H1 (cell line): ENCODE measurements around the gene RELA.

Experiments used
- ASH2L ChIP-seq: fragments of 200-600, 300-600 bp; sonication (generic); IDR thresholded peaks from one replicate; pipeline ENCODE4 v1.7.1; 2017; ENCODE audit warnings: low read length
- CTCF ChIP-seq, 3 experiments: IDR thresholded peaks; 1 replicate in 2 of 3; 2 replicates in 1 of 3; pipeline versions ENCODE4 v1.5.1 to v1.6.1; 2011; ENCODE audit warnings: low read length in 3 of 3, mild to moderate bottlenecking in 3 of 3, inconsistent platforms in 2 of 3, low read depth in 1 of 3, moderate library complexity in 1 of 3; ENCODE audit not compliant: insufficient read depth in 1 of 3; ENCODE audit errors: control extremely low read depth in 1 of 3
- EP300 ChIP-seq, 2 experiments: IDR thresholded peaks; 1 replicate in 1 of 2; 2 replicates in 1 of 2; pipeline ENCODE4 v1.6.1; 2011 to 2012; ENCODE audit warnings: low read depth in 2 of 2, low read length in 2 of 2, mild to moderate bottlenecking in 2 of 2, borderline replicate concordance in 1 of 2, inconsistent platforms in 1 of 2, moderate library complexity in 1 of 2
- GABPA ChIP-seq: IDR thresholded peaks from 2 replicates; pipeline ENCODE4 v1.6.1; 2011; ENCODE audit warnings: mild to moderate bottlenecking, low read length, moderate library complexity, borderline replicate concordance; ENCODE audit not compliant: insufficient read depth
- GTF2F1 ChIP-seq: IDR thresholded peaks from 2 replicates; pipeline ENCODE4 v1.6.1; 2012; ENCODE audit warnings: low read depth, low read length, improper control_type of control experiment, borderline replicate concordance
- JUND ChIP-seq: IDR thresholded peaks from 2 replicates; pipeline ENCODE4 v1.6.1; 2011; ENCODE audit warnings: mild to moderate bottlenecking, improper control_type of control experiment, low read length
- POLR2A ChIP-seq, 2 experiments: IDR thresholded peaks; 1 replicate in 1 of 2; 2 replicates in 1 of 2; pipeline ENCODE4 v1.6.1; 2011; ENCODE audit warnings: low read depth in 2 of 2, low read length in 2 of 2, mild to moderate bottlenecking in 2 of 2; ENCODE audit errors: control extremely low read depth in 1 of 2
- USF2 ChIP-seq: IDR thresholded peaks from 2 replicates; pipeline ENCODE4 v1.6.1; 2011; ENCODE audit warnings: low read length, improper control_type of control experiment
- YY1 ChIP-seq: IDR thresholded peaks from 2 replicates; pipeline ENCODE4 v1.6.1; 2011; ENCODE audit warnings: low read depth, mild to moderate bottlenecking, low read length

GRCh38 chr11:65634440-65634839 lies 28.3 kb downstream of the RELA start:
- TF ChIP-seq USF2, result no peak
- TF ChIP-seq YY1, result no peak
- TF ChIP-seq GTF2F1, result no peak
- no peak for TF ChIP-seq CTCF (IDR thresholded peaks at IDR 0.05; ENCODE audit: control extremely low read depth in 1 of 3, insufficient read depth in 1 of 3, low read depth in 1 of 3, low read length in 3 of 3)
- TF ChIP-seq JUND, result no peak
- TF ChIP-seq ASH2L, result no peak
- no peak for TF ChIP-seq EP300 (IDR thresholded peaks at IDR 0.05; ENCODE audit: borderline replicate concordance in 1 of 2, low read depth in 2 of 2, low read length in 2 of 2)
- TF ChIP-seq GABPA, result no peak
- TF ChIP-seq POLR2A (IDR thresholded peaks at IDR 0.05; ENCODE audit: control extremely low read depth in 1 of 2, low read depth in 2 of 2, low read length in 2 of 2), result no peak
